DMS53 (cell line): ENCODE results near the gene IL17C.

Experiments
- DNase-seq: peaks from one replicate; lab custom pipeline; 2025; lab: John Stamatoyannopoulos, UW

The IL17C gene

GRCh38 chr16:88686062-88686438 lies 47.7 kb downstream of the IL17C start:
- DNase-seq: peak; percentile 84

- peak; percentile 92 for DNase-seq
Observed at GRCh38 chr16:88686439-88687253, 48.3 kb downstream of the IL17C start, which contains the start of gene SNAI3. Gene SNAI3, minus strand, starts transcription at chr16:88686507. Its CDS starts 101 bp downstream, at chr16:88686406.

GRCh38 chr16:88687254-88687576 lies 48.8 kb downstream of the IL17C start:
- peak; percentile 25 for DNase-seq

- DNase-seq: no peak
Observed at GRCh38 chr16:88687676-88688012, 49.3 kb downstream of the IL17C start.

- DNase-seq: peak; percentile 86
Observed at GRCh38 chr16:88688013-88688778, 49.8 kb downstream of the IL17C start.
